HEK293 (cell line): ENCODE results near the gene LIMCH1.

ENCODE experiments used
- CTCF ChIA-PET: fragments of 350-600 bp; formaldehyde crosslinking; extraction: SDS; loops from one replicate; lab custom pipeline; 2021; ENCODE audit warnings: antibody characterized with exemption; lab: Yijun Ruan, JAX
- POLR2A ChIA-PET: fragments of 300-600 bp; formaldehyde crosslinking; extraction: SDS; loops from one replicate; lab custom pipeline; 2020; ENCODE audit warnings: antibody characterized with exemption, inconsistent platforms; lab: Yijun Ruan, JAX
- H3K27ac ChIP-seq: fragments of 200-500 bp; sonication (Bioruptor generic); 2 replicates; pipeline ENCODE4 v1.5.1; 2014; ENCODE audit warnings: low read depth, low read length, control low read depth, inconsistent platforms; ENCODE audit errors: extremely low read depth
- H3K36me3 ChIP-seq, 2 experiments: fragments of 200-500 bp in 1 of 2; sonication (Bioruptor generic) in 1 of 2; 1 replicate in 1 of 2; 2 replicates in 1 of 2; pipeline ENCODE4 v1.5.1; 2014 to 2017; ENCODE audit warnings: inconsistent platforms in 2 of 2, low read length in 2 of 2; ENCODE audit not compliant: control insufficient read depth in 2 of 2, insufficient read depth in 1 of 2
- H3K4me1 ChIP-seq: fragments of 200-500 bp; sonication (Bioruptor generic); 2 replicates; pipeline ENCODE4 v1.5.1; 2014; ENCODE audit warnings: mild to moderate bottlenecking, low read length, inconsistent platforms; ENCODE audit not compliant: control insufficient read depth, insufficient read depth
- H3K4me3 ChIP-seq: 2 replicates; pipeline ENCODE4 v1.5.1; 2011; ENCODE audit warnings: low read depth, mild to moderate bottlenecking, control low read depth, low read length, moderate library complexity
- H3K9me3 ChIP-seq: fragments of 200-500 bp; sonication (Bioruptor generic); 2 replicates; pipeline ENCODE4 v1.5.1; 2014; ENCODE audit warnings: low read depth, low read length, inconsistent platforms; ENCODE audit not compliant: control insufficient read depth, insufficient read depth
- BCL11A ChIP-seq: fragments of 450-650 bp; formaldehyde crosslinking; IDR thresholded peaks from 2 replicates; pipeline ENCODE4 v1.5.1; 2016; ENCODE audit warnings: low read depth, missing biosample characterization, missing genetic modification characterization
- KLF16 ChIP-seq: fragments of 450-650 bp; formaldehyde crosslinking; IDR thresholded peaks from 2 replicates; pipeline ENCODE4 v1.5.1; 2017; ENCODE audit warnings: missing biosample characterization, missing genetic modification characterization
- OSR2 ChIP-seq: fragments of 450-650 bp; formaldehyde crosslinking; IDR thresholded peaks from 2 replicates; pipeline ENCODE4 v1.5.1; 2016; ENCODE audit warnings: missing biosample characterization, missing genetic modification characterization
- SCRT1 ChIP-seq: fragments of 450-650 bp; formaldehyde crosslinking; IDR thresholded peaks from 2 replicates; pipeline ENCODE4 v1.5.1; 2016; ENCODE audit warnings: missing biosample characterization, missing genetic modification characterization, borderline replicate concordance
- SCRT2 ChIP-seq: fragments of 450-650 bp; formaldehyde crosslinking; IDR thresholded peaks from 2 replicates; pipeline ENCODE4 v1.5.1; 2016; ENCODE audit warnings: missing biosample characterization, missing genetic modification characterization
- ZBTB20 ChIP-seq: fragments of 450-650 bp; formaldehyde crosslinking; IDR thresholded peaks from 2 replicates; pipeline ENCODE4 v1.5.1; 2016; ENCODE audit warnings: missing biosample characterization, missing genetic modification characterization
- ZBTB21 ChIP-seq: fragments of 450-650 bp; formaldehyde crosslinking; IDR thresholded peaks from 2 replicates; pipeline ENCODE4 v1.5.1; 2017; ENCODE audit warnings: missing biosample characterization, missing genetic modification characterization
- ZBTB7A ChIP-seq: fragments of 450-650 bp; formaldehyde crosslinking; IDR thresholded peaks from 2 replicates; pipeline ENCODE4 v1.5.1; 2016; ENCODE audit warnings: low read depth, missing biosample characterization, missing genetic modification characterization
- ZFP41 ChIP-seq: fragments of 450-650 bp; formaldehyde crosslinking; IDR thresholded peaks from 2 replicates; pipeline ENCODE4 v1.5.1; 2016; ENCODE audit warnings: missing biosample characterization, missing genetic modification characterization, borderline replicate concordance
- ZNF112 ChIP-seq: fragments of 450-650 bp; formaldehyde crosslinking; IDR thresholded peaks from 2 replicates; pipeline ENCODE4 v1.5.0; 2017; ENCODE audit warnings: missing biosample characterization, missing genetic modification characterization
- ZNF114 ChIP-seq: fragments of 450-650 bp; formaldehyde crosslinking; IDR thresholded peaks from 2 replicates; pipeline ENCODE4 v1.5.0; 2017; ENCODE audit warnings: missing biosample characterization, missing genetic modification characterization
- ZNF148 ChIP-seq: fragments of 450-650 bp; formaldehyde crosslinking; IDR thresholded peaks from 2 replicates; pipeline ENCODE4 v1.5.0; 2017; ENCODE audit warnings: missing biosample characterization, missing genetic modification characterization, borderline replicate concordance
- ZNF175 ChIP-seq: fragments of 450-650 bp; formaldehyde crosslinking; IDR thresholded peaks from 2 replicates; pipeline ENCODE4 v1.5.1; 2016; ENCODE audit warnings: missing biosample characterization, missing genetic modification characterization
- ZNF2 ChIP-seq: fragments of 450-650 bp; formaldehyde crosslinking; IDR thresholded peaks from 2 replicates; pipeline ENCODE4 v1.5.1; 2016; ENCODE audit warnings: missing biosample characterization, missing genetic modification characterization
- ZNF239 ChIP-seq: fragments of 450-650 bp; formaldehyde crosslinking; IDR thresholded peaks from 2 replicates; pipeline ENCODE4 v1.5.1; 2016; ENCODE audit warnings: missing biosample characterization, missing genetic modification characterization
- ZNF266 ChIP-seq: fragments of 450-650 bp; formaldehyde crosslinking; IDR thresholded peaks from 2 replicates; pipeline ENCODE4 v1.5.1; 2016; ENCODE audit warnings: missing biosample characterization, missing genetic modification characterization, low read depth
- ZNF354C ChIP-seq: fragments of 450-650 bp; formaldehyde crosslinking; IDR thresholded peaks from 2 replicates; pipeline ENCODE4 v1.5.1; 2016; ENCODE audit warnings: missing biosample characterization, missing genetic modification characterization, low read depth, borderline replicate concordance
- ZNF433 ChIP-seq: fragments of 450-650 bp; formaldehyde crosslinking; IDR thresholded peaks from 2 replicates; pipeline ENCODE4 v1.5.1; 2016; ENCODE audit warnings: missing biosample characterization, missing genetic modification characterization, low read depth
- ZNF501 ChIP-seq: fragments of 450-650 bp; formaldehyde crosslinking; IDR thresholded peaks from 2 replicates; pipeline ENCODE4 v1.5.1; 2016; ENCODE audit warnings: missing biosample characterization, missing genetic modification characterization
- ZNF549 ChIP-seq: fragments of 450-650 bp; IDR thresholded peaks from 2 replicates; pipeline ENCODE4 v1.5.1; 2018; ENCODE audit warnings: missing biosample characterization, missing genetic modification characterization, mild to moderate bottlenecking, inconsistent platforms, moderate library complexity
- ZNF558 ChIP-seq: fragments of 450-650 bp; formaldehyde crosslinking; IDR thresholded peaks from 2 replicates; pipeline ENCODE4 v1.5.1; 2016; ENCODE audit warnings: missing biosample characterization, missing genetic modification characterization
- ZNF623 ChIP-seq: fragments of 450-650 bp; formaldehyde crosslinking; IDR thresholded peaks from 2 replicates; pipeline ENCODE4 v1.5.1; 2016; ENCODE audit warnings: missing biosample characterization, missing genetic modification characterization
- ZNF701 ChIP-seq: fragments of 450-650 bp; formaldehyde crosslinking; IDR thresholded peaks from 2 replicates; pipeline ENCODE4 v1.5.1; 2016; ENCODE audit warnings: missing biosample characterization, missing genetic modification characterization
- ZNF843 ChIP-seq: fragments of 450-650 bp; formaldehyde crosslinking; IDR thresholded peaks from 2 replicates; pipeline ENCODE4 v1.5.1; 2016; ENCODE audit warnings: missing biosample characterization, missing genetic modification characterization
- ZSCAN23 ChIP-seq: fragments of 450-650 bp; formaldehyde crosslinking; IDR thresholded peaks from 2 replicates; pipeline ENCODE4 v1.5.1; 2016; ENCODE audit warnings: missing biosample characterization, missing genetic modification characterization
- TF ChIP-seq, protein P1 (sequence below): fragments of 450-650 bp; formaldehyde crosslinking; IDR thresholded peaks from 2 replicates; pipeline ENCODE4 v1.5.1; 2016; ENCODE audit warnings: missing biosample characterization, missing genetic modification characterization
- TF ChIP-seq, protein P2 (sequence below): fragments of 450-650 bp; formaldehyde crosslinking; IDR thresholded peaks from 2 replicates; pipeline ENCODE4 v1.5.1; 2017; ENCODE audit warnings: missing biosample characterization, missing genetic modification characterization
- TF ChIP-seq, protein P3 (sequence below): fragments of 450-650 bp; formaldehyde crosslinking; IDR thresholded peaks from 2 replicates; pipeline ENCODE4 v1.5.1; 2017; ENCODE audit warnings: missing biosample characterization, missing genetic modification characterization
- TF ChIP-seq, protein P4 (sequence below): fragments of 450-650 bp; formaldehyde crosslinking; IDR thresholded peaks from 2 replicates; pipeline ENCODE4 v1.5.1; 2016; ENCODE audit warnings: missing biosample characterization, missing genetic modification characterization

Gene LIMCH1

DNA sequence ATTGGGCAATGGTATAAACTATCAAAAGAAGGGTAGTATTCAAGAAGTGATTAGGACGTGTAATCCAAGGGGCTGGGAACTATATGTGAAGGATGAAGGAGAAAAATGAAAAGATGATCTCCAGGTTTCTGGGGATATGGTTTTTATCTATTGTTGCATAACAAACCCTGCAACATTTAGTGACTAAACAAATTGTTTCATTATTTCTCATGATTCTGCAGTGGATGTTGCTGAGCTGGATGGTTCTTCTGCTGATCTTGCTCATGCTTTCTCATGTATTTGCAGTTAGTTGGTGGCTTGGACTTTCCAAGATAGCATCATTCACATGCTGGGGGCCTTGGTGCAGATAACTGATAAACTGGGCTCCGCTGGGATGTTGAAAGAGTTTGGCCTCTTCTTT, 181.5 kb downstream of the LIMCH1 start (continued):
- TF ChIP-seq SCRT1, result no peak
- TF ChIP-seq ZNF266 (tag by site-specific recombination), result no peak
- TF ChIP-seq ZNF239, result no peak
- TF ChIP-seq, all 188 proteins: peak for 0

DNA sequence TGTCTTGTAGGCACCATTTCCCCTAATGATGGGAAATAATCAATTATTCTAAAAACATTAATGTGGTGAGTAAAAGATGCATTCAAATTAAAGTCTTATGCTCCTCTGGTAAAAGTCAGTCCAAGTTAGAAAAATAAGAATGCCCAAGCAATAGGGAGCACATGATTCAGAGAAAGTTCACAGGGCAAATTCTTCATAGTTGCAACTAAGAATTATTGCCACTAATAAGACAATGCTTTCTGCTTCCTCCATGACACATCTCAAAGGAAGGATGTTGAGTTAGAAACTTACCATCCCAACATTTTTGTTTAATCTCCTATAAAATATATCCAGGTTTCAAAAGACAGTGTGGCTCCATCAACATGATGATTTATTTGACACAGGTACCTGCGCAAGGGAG, 184.2 kb downstream of the LIMCH1 start:
- no peak for TF ChIP-seq ZNF354C (tag by site-specific recombination)
- TF ChIP-seq, protein P1, sequence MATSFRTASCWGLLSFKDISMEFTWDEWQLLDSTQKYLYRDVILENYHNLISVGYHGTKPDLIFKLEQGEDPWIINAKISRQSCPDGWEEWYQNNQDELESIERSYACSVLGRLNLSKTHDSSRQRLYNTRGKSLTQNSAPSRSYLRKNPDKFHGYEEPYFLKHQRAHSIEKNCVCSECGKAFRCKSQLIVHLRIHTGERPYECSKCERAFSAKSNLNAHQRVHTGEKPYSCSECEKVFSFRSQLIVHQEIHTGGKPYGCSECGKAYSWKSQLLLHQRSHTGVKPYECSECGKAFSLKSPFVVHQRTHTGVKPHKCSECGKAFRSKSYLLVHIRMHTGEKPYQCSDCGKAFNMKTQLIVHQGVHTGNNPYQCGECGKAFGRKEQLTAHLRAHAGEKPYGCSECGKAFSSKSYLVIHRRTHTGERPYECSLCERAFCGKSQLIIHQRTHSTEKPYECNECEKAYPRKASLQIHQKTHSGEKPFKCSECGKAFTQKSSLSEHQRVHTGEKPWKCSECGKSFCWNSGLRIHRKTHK, result no peak
- TF ChIP-seq OSR2, result no peak
- no peak for TF ChIP-seq ZNF701 (tag by site-specific recombination)
- no peak for TF ChIP-seq ZNF549 (tag by site-specific recombination)
- TF ChIP-seq ZNF843 (tag by site-specific recombination), result no peak
- TF ChIP-seq ZBTB7A (tag by site-specific recombination), result no peak
- TF ChIP-seq ZNF175, result no peak
- TF ChIP-seq, protein P2, sequence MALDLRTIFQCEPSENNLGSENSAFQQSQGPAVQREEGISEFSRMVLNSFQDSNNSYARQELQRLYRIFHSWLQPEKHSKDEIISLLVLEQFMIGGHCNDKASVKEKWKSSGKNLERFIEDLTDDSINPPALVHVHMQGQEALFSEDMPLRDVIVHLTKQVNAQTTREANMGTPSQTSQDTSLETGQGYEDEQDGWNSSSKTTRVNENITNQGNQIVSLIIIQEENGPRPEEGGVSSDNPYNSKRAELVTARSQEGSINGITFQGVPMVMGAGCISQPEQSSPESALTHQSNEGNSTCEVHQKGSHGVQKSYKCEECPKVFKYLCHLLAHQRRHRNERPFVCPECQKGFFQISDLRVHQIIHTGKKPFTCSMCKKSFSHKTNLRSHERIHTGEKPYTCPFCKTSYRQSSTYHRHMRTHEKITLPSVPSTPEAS, result no peak
- no peak for TF ChIP-seq ZBTB20 (tag by site-specific recombination)
- no peak for TF ChIP-seq ZNF623 (tag by site-specific recombination)
- no peak for TF ChIP-seq ZNF112 (tag by site-specific recombination)
- TF ChIP-seq ZNF433 (tag by site-specific recombination), result no peak
- no peak for TF ChIP-seq SCRT2 (tag by site-specific recombination)
- TF ChIP-seq ZBTB21 (tag by site-specific recombination), result no peak
- TF ChIP-seq ZNF114 (tag by site-specific recombination), result no peak
- no peak overlapping the region for H3K4me3 ChIP-seq
- no peaks in the 10 kb centered on the region for H3K36me3 ChIP-seq
- no peak overlapping the region for H3K27ac ChIP-seq
- ChIA-PET CTCF (no interaction called here), POLR2A (no interaction called here)
- H3K4me1 ChIP-seq, result no peaks in the 10 kb centered on the region
- no peaks in the 10 kb centered on the region for H3K9me3 ChIP-seq

DNA sequence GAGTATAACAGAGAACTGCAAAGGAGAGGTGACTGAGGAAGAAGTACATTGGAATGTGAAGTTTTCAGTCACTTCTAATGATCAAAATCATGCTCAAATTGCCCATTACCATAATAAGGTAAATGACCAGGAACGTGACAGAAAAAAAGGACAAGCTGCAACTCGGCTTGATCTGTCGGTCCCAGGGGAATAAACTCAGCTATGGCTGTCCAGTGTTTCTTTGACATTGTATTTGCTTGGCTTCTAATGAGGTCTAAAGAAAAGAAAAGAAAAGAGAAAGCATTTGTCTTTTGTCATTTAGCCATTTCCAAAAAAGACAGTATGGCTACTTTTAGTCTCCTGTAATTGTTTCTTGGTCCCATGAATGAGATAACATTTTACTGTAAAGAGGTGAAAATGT, 185.3 kb downstream of the LIMCH1 start:
- POLR2A ChIA-PET, result no interaction called here
- H3K4me1 ChIP-seq, result no peaks in the 10 kb centered on the region
- H3K9me3 ChIP-seq, result no peaks in the 10 kb centered on the region
- H3K36me3 ChIP-seq, result no peaks in the 10 kb centered on the region
- H3K4me3 ChIP-seq, result no peak overlapping the region
- no peak overlapping the region for H3K27ac ChIP-seq
- CTCF ChIA-PET, result no interaction called here
- TF ChIP-seq, protein P3, sequence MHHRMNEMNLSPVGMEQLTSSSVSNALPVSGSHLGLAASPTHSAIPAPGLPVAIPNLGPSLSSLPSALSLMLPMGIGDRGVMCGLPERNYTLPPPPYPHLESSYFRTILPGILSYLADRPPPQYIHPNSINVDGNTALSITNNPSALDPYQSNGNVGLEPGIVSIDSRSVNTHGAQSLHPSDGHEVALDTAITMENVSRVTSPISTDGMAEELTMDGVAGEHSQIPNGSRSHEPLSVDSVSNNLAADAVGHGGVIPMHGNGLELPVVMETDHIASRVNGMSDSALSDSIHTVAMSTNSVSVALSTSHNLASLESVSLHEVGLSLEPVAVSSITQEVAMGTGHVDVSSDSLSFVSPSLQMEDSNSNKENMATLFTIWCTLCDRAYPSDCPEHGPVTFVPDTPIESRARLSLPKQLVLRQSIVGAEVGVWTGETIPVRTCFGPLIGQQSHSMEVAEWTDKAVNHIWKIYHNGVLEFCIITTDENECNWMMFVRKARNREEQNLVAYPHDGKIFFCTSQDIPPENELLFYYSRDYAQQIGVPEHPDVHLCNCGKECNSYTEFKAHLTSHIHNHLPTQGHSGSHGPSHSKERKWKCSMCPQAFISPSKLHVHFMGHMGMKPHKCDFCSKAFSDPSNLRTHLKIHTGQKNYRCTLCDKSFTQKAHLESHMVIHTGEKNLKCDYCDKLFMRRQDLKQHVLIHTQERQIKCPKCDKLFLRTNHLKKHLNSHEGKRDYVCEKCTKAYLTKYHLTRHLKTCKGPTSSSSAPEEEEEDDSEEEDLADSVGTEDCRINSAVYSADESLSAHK, result no peak
- no peak for TF ChIP-seq ZNF148 (tag by site-specific recombination)
- TF ChIP-seq ZSCAN23 (tag by site-specific recombination), result no peak
- no peak for TF ChIP-seq ZNF501 (tag by site-specific recombination)
- no peak for TF ChIP-seq BCL11A (tag by site-specific recombination)
- TF ChIP-seq, protein P4, sequence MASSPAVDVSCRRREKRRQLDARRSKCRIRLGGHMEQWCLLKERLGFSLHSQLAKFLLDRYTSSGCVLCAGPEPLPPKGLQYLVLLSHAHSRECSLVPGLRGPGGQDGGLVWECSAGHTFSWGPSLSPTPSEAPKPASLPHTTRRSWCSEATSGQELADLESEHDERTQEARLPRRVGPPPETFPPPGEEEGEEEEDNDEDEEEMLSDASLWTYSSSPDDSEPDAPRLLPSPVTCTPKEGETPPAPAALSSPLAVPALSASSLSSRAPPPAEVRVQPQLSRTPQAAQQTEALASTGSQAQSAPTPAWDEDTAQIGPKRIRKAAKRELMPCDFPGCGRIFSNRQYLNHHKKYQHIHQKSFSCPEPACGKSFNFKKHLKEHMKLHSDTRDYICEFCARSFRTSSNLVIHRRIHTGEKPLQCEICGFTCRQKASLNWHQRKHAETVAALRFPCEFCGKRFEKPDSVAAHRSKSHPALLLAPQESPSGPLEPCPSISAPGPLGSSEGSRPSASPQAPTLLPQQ (tag by site-specific recombination), result no peak
- TF ChIP-seq ZNF558 (tag by site-specific recombination), result no peak
- no peak for TF ChIP-seq ZFP41 (tag by site-specific recombination)
- TF ChIP-seq KLF16 (tag by site-specific recombination), result no peak
- no peak for TF ChIP-seq ZNF2 (tag by site-specific recombination)
